Limb (tissue), 2 donors: Measurements from ENCODE around the gene NCAM2.
A peak's percentile ranks its signal among the peaks of the same experiment; 100 is the strongest.

Experiments used
- DNase-seq, 2 donors: peaks; one replicate each; pipeline ENCODE4 v3.0.0-alpha.2; 2016; ENCODE audit errors: extremely low spot score in 2 of 2

Gene NCAM2

GRCh38 chr21:21174676-21175075, 176.5 kb downstream of the NCAM2 start:
- DNase-seq: no peak

GRCh38 chr21:21175798-21176334, 177.7 kb downstream of the NCAM2 start:
- no peak for DNase-seq

GRCh38 chr21:21177353-21177986, 179.3 kb downstream of the NCAM2 start:
- DNase-seq: no peak

GRCh38 chr21:21179619-21180298, 181.6 kb downstream of the NCAM2 start:
- DNase-seq: no peak

- no peak for DNase-seq
Observed at GRCh38 chr21:21182401-21183010, 184.3 kb downstream of the NCAM2 start.

- no peak for DNase-seq
Observed at GRCh38 chr21:21183092-21183491, 184.9 kb downstream of the NCAM2 start.

GRCh38 chr21:21184771-21185528, 186.7 kb downstream of the NCAM2 start:
- DNase-seq: no peak

GRCh38 chr21:21187579-21187978, 189.4 kb downstream of the NCAM2 start:
- no peak for DNase-seq

GRCh38 chr21:21188513-21189195, 190.4 kb downstream of the NCAM2 start:
- peak in 1 of 2 donors; percentile 51 for DNase-seq

GRCh38 chr21:21195417-21195943, 197.3 kb downstream of the NCAM2 start:
- DNase-seq: no peak

GRCh38 chr21:21196087-21196486, 197.9 kb downstream of the NCAM2 start:
- DNase-seq: no peak

- DNase-seq: no peak
Observed at GRCh38 chr21:21196848-21197247, 198.6 kb downstream of the NCAM2 start.

GRCh38 chr21:21199342-21200102, 201.3 kb downstream of the NCAM2 start:
- DNase-seq: no peak

- DNase-seq: no peak
Observed at GRCh38 chr21:21200103-21200938, 202.1 kb downstream of the NCAM2 start.

- DNase-seq: no peak
Observed at GRCh38 chr21:21200939-21201615, 202.9 kb downstream of the NCAM2 start.

GRCh38 chr21:21203822-21204339, 205.7 kb downstream of the NCAM2 start:
- DNase-seq: no peak

GRCh38 chr21:21204366-21204996, 206.3 kb downstream of the NCAM2 start:
- DNase-seq: no peak

- no peak for DNase-seq
Observed at GRCh38 chr21:21205604-21206003, 207.4 kb downstream of the NCAM2 start.
